Measurements from ENCODE around the gene SLC2A14. TPM values are rescaled to one million over a fixed set of nuclear protein-coding genes. Genes with fewer than 3 reads are reported as not detected.
"Not testable (repeated sequence)": the region's sequence is repeated elsewhere in the genome, so short reads cannot be mapped to it uniquely, and the experiment has no call there.

SLC2A14 gene
- polyA plus RNA-seq (0.11 to 2.2 TPM (median 0.51 TPM) in 3 replicates), polyA minus RNA-seq (0.67 to 4.7 TPM in 2 of 3 replicates, not detected in the other)
- 0.55 TPM for polyA plus RNA-seq (2011; ENCODE audit: low read depth)
- polyA plus RNA-seq (2011; cell fraction: cytosol; rRNA removed), result 0.14 and 0.50 TPM in 2 replicates
- 1.6 and 1.8 TPM in 2 replicates for polyA plus RNA-seq (2011; cell fraction: nucleus; rRNA removed)
- polyA plus RNA-seq (2012; ENCODE audit: low replicate concordance), result 0.08 and 1.6 TPM in 2 replicates
- not detected for polyA minus RNA-seq (2011; cell fraction: cytosol; rRNA and poly(A)+ RNA removed)
- polyA minus RNA-seq (2011; cell fraction: nucleus; rRNA and poly(A)+ RNA removed), result 0.42 and 1.2 TPM in 2 replicates

DNA sequence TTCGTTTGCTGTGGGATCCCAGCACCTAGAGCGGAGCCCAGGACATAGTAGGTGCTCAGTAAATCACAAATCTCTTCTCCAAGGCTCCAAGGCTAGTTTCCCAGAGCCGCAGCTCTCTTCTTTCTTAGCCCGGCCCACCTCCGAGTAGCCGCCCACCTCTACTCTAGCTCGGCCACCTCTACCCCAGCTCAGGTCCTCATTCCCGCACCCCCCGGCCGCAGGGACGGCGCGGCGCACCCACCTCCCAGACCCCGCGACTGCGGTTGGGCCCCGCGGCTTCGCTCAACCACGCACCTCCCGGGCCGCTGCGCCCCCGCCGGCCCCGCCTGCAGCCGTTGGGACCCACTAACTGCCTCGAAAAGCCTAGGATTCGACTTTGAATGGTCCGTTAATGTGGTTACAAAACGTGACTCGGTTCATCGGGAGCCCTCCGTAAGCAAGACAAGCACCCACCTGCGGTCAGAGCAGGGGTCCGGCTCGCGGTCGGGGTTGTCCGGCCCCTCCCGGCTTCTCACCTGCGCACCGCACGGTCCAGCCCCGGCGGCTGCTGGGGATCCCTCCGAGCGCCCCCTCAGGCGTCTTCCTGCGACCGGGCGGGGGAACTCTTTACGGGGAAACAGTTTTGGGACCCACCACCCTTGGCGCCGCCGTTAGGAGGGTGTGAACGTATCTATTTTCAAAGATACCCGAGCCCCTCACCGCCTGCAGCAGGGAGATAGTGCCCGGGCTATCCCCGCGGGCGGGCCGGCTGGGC is at the start of gene SLC2A14:
Gene SLC2A14, minus strand, starts transcription at position 350 of the 754 bp plus-strand sequence. CDS start 3,035 bp downstream, outside the sequence.
- Histone ChIP-seq H3K79me2 (ENCODE audit: control insufficient read depth, insufficient read depth, low read length) (no peaks in the 10 kb centered on the region), H3K4me3 (ENCODE audit: control insufficient read depth in 2 of 3, extremely low read depth in 1 of 3, insufficient read depth in 2 of 3, low read depth in 1 of 3, low read length in 3 of 3) (no peak within 1 kb of the TSS), H2AFZ (ENCODE audit: control insufficient read depth, low read length) (no peak within 1 kb of the TSS), H4K20me1 (ENCODE audit: control insufficient read depth, extremely low read depth, insufficient read depth, low read length) (no peaks in the 10 kb centered on the region), H3K4me2 (ENCODE audit: control insufficient read depth, extremely low read depth, insufficient read depth, low read depth, low read length) (no peak within 1 kb of the TSS), H3K27ac (ENCODE audit: control insufficient read depth, insufficient read depth, low read length) (no peak within 1 kb of the TSS), H3K9me1 (ENCODE audit: control insufficient read depth, extremely low read depth, insufficient read depth, low read length) (no peaks in the 10 kb centered on the region), H3K36me3 (ENCODE audit: control insufficient read depth in 2 of 2, extremely low read depth in 1 of 2, insufficient read depth in 2 of 2, low read length in 2 of 2) (no peaks in the 10 kb centered on the region), H3K9ac (ENCODE audit: control insufficient read depth, extremely low read depth, insufficient read depth, low read length) (no peak within 1 kb of the TSS), H3K4me1 (ENCODE audit: control insufficient read depth, extremely low read depth, insufficient read depth, low read length) (no peaks in the 10 kb centered on the region), H3K9me3 (ENCODE audit: control insufficient read depth, low read depth, low read length) (no peaks in the 10 kb centered on the region), H3K27me3 (ENCODE audit: control insufficient read depth, extremely low read depth, insufficient read depth, low read length) (peaks cover 18% of the 10 kb centered on the region)
- TF ChIP-seq, protein P1, sequence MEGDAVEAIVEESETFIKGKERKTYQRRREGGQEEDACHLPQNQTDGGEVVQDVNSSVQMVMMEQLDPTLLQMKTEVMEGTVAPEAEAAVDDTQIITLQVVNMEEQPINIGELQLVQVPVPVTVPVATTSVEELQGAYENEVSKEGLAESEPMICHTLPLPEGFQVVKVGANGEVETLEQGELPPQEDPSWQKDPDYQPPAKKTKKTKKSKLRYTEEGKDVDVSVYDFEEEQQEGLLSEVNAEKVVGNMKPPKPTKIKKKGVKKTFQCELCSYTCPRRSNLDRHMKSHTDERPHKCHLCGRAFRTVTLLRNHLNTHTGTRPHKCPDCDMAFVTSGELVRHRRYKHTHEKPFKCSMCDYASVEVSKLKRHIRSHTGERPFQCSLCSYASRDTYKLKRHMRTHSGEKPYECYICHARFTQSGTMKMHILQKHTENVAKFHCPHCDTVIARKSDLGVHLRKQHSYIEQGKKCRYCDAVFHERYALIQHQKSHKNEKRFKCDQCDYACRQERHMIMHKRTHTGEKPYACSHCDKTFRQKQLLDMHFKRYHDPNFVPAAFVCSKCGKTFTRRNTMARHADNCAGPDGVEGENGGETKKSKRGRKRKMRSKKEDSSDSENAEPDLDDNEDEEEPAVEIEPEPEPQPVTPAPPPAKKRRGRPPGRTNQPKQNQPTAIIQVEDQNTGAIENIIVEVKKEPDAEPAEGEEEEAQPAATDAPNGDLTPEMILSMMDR (optimal IDR thresholded peaks at IDR 0.05 in 1 of 3, IDR thresholded peaks at IDR 0.05 in 1 of 3, conservative IDR thresholded peaks at IDR 0.05 in 1 of 3; ENCODE audit: extremely low read depth in 1 of 3, insufficient read depth in 2 of 3, low read length in 3 of 3), result no peak
- FAIRE-seq, result no peak
- dilution Hi-C loops (cut with MboI; ENCODE audit: extremely low pct_ligation_motif_present, low sequenced_read_pairs), result no loop called here
- DNase-seq (ENCODE audit: low read depth, low spot score), result no peak

DNA sequence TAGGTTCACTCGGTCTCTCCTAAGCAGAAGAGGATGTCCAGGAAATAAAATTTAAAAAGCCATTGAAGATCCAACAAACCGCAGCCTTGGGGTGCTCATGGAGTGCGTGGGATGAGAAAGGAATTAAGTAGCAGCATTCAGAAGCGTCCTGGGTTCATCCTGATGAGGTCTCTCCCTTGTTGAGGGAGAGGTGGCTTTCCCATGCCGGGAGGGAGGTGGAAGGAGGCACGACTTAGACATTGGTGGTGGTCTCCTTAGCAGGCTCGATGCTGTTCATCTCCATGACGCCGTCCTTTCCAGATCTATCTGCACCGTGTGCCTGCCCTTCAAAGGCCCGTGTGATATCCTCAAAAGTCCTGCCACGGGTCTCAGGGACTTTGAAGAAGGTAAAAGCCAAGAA is 48.5 kb upstream of the SLC2A14 start:
- dilution Hi-C loops (cut with MboI; ENCODE audit: extremely low pct_ligation_motif_present, low sequenced_read_pairs); H3K9me3 ChIP-seq (ENCODE audit: control insufficient read depth, low read depth, low read length); H3K9me1 ChIP-seq (ENCODE audit: control insufficient read depth, extremely low read depth, insufficient read depth, low read length); H3K27me3 ChIP-seq (ENCODE audit: control insufficient read depth, extremely low read depth, insufficient read depth, low read length); H3K4me1 ChIP-seq (ENCODE audit: control insufficient read depth, extremely low read depth, insufficient read depth, low read length); H3K79me2 ChIP-seq (ENCODE audit: control insufficient read depth, insufficient read depth, low read length); H3K36me3 ChIP-seq (ENCODE audit: control insufficient read depth in 2 of 2, extremely low read depth in 1 of 2, insufficient read depth in 2 of 2, low read length in 2 of 2); H3K4me3 ChIP-seq (ENCODE audit: control insufficient read depth in 2 of 3, extremely low read depth in 1 of 3, insufficient read depth in 2 of 3, low read depth in 1 of 3, low read length in 3 of 3); DNase-seq (ENCODE audit: low read depth, low spot score); H3K4me2 ChIP-seq (ENCODE audit: control insufficient read depth, extremely low read depth, insufficient read depth, low read depth, low read length); H2AFZ ChIP-seq (ENCODE audit: control insufficient read depth, low read length); H4K20me1 ChIP-seq (ENCODE audit: control insufficient read depth, extremely low read depth, insufficient read depth, low read length); H3K9ac ChIP-seq (ENCODE audit: control insufficient read depth, extremely low read depth, insufficient read depth, low read length); H3K27ac ChIP-seq (ENCODE audit: control insufficient read depth, insufficient read depth, low read length); FAIRE-seq: not testable (repeated sequence)

DNA sequence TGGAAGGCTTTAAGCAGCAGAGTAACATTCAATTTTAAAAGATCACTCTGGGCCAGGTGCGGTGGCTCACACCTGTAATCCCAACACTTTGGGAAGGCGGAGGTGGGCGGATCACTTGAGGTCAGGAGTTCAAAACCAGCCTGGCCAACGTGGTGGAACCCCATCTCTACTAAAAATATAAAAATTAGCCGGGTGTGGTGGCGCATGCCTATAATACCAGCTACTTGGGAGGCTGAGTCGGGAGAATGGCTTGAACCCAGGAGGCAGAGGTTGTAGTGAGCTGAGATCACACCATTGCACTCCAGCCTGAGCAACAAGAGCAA is 45.5 kb upstream of the SLC2A14 start:
- H2AFZ ChIP-seq (ENCODE audit: control insufficient read depth, low read length); dilution Hi-C loops (cut with MboI; ENCODE audit: extremely low pct_ligation_motif_present, low sequenced_read_pairs): not testable (repeated sequence)

More for the DNA sequence above, 45.5 kb upstream of the SLC2A14 start:
- H3K4me1 ChIP-seq (ENCODE audit: control insufficient read depth, extremely low read depth, insufficient read depth, low read length); H3K79me2 ChIP-seq (ENCODE audit: control insufficient read depth, insufficient read depth, low read length); H3K4me2 ChIP-seq (ENCODE audit: control insufficient read depth, extremely low read depth, insufficient read depth, low read depth, low read length); H3K4me3 ChIP-seq (ENCODE audit: control insufficient read depth in 2 of 3, extremely low read depth in 1 of 3, insufficient read depth in 2 of 3, low read depth in 1 of 3, low read length in 3 of 3); FAIRE-seq; H3K9ac ChIP-seq (ENCODE audit: control insufficient read depth, extremely low read depth, insufficient read depth, low read length); H3K27ac ChIP-seq (ENCODE audit: control insufficient read depth, insufficient read depth, low read length); H3K36me3 ChIP-seq (ENCODE audit: control insufficient read depth in 2 of 2, extremely low read depth in 1 of 2, insufficient read depth in 2 of 2, low read length in 2 of 2); DNase-seq (ENCODE audit: low read depth, low spot score); H3K9me3 ChIP-seq (ENCODE audit: control insufficient read depth, low read depth, low read length); H4K20me1 ChIP-seq (ENCODE audit: control insufficient read depth, extremely low read depth, insufficient read depth, low read length); H3K9me1 ChIP-seq (ENCODE audit: control insufficient read depth, extremely low read depth, insufficient read depth, low read length); H3K27me3 ChIP-seq (ENCODE audit: control insufficient read depth, extremely low read depth, insufficient read depth, low read length): not testable (repeated sequence)
